DMS 273 treated with DMSO at 0.1 percent for 48 hours (cell line): Measurements from ENCODE around the gene MAPK14.
"Not testable (repeated sequence)": the region's sequence is repeated elsewhere in the genome, so short reads cannot be mapped to it uniquely, and the experiment has no call there.

Experiments used
- DNase-seq: peaks from one replicate; lab custom pipeline; 2025; lab: John Stamatoyannopoulos, UW

The MAPK14 gene

DNA sequence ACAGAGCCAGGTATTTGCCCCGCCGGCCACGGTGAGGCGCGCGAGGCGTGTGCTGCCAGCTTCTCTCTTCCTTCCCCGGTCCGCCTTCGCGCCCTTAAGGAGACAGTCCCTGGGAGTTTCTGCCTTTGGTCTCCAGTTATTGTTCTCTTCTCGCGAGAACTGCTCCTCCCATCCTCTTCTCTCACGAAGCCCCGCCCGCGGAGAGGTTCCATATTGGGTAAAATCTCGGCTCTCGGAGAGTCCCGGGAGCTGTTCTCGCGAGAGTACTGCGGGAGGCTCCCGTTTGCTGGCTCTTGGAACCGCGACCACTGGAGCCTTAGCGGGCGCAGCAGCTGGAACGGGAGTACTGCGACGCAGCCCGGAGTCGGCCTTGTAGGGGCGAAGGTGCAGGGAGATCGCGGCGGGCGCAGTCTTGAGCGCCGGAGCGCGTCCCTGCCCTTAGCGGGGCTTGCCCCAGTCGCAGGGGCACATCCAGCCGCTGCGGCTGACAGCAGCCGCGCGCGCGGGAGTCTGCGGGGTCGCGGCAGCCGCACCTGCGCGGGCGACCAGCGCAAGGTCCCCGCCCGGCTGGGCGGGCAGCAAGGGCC lies at the start of gene MAPK14:
Gene MAPK14 (plus strand): TSS at position 308 of the 587 bp plus-strand sequence. CDS start 350 bp downstream, outside the sequence.
- peak; percentile 98 for DNase-seq

DNA sequence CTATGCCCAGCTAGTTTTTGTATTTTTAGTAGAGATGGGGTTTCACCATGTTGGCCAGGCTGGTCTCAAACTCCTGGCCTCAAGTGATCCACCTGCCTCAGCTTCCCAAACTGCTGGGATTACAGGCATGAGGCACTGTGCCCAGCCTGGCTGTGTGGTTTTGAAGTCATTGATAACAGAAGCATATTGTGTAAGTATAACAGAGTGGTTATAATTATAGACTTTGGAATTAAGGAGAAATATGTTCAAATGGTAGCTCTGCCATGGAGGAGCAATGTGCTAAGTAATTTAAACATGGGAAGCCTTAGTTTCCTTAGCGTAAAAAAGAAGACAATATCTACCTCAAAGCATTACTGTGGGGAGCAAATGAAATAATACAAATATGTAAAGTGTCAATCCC lies 47.5 kb upstream of the MAPK14 start:
- DNase-seq: not testable (repeated sequence)

DNA sequence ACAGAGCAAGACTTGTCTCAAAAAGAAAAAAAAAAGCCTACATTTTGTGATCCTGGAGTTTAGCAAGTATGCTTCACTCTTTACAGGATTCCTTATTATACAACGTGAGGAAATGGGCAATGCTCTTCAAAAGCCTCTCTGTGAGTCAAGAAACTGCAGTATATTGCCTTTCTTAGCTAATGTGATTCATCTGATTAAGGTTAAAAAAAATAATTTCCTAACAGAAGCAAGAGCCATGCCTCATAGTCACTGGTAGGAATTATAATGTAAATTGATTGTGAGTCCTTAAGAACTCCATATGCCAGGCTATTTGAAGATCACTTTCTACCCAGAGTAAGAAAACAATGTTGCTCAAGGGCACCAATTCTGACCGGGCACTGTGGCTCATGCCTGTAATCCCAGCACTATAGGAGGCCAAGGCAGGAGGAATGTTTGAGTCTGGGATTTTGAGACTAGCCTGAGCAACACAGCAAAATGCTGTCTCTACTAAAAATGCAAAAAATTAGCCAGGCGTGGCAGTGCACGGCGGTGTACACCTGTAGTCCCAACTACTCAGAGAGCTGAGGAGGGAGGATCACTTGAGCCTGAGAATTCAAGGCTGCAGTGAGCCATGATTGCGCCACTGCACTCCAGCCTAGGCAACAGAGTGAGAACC lies 46.5 kb upstream of the MAPK14 start:
- DNase-seq: peak; percentile 11

DNA sequence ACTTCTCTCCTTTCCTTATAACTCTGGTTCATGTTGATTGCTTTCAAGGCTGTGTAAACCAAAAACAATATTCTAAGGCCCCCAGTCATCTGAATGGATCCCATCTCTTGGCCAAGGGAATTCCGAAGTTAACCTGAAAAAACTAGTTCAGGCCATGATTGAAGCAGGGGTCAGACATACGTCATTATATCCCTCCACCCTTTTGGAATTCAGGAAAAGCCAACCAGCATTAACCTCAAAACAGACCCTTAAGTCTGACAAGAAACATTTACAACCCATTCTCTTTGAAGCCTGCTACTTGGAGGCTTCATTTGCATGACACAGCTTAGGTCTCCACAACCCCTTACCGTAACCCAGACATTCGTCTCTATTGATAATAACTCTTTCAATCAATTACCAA lies 42.9 kb upstream of the MAPK14 start:
- DNase-seq: no peak

DNA sequence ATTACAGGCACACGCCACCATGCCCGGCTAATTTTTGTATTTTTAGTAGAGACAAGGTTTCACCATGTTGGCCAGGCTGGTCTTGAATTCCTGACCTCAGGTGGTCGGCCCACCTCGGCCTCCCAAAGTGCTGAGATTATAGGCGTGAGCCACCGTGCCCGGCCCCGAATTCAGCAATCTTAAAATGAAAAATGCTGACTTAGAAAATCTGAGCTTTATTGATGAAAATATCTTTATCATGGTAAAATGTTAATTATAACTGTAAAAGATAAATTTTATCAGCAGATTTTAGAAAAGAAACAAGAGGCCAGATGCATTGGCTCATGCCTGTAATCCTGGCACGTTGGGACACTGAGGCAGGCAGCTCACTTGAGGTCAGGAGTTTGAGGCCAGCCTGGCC lies 39.6 kb upstream of the MAPK14 start:
- DNase-seq: not testable (repeated sequence)

DNA sequence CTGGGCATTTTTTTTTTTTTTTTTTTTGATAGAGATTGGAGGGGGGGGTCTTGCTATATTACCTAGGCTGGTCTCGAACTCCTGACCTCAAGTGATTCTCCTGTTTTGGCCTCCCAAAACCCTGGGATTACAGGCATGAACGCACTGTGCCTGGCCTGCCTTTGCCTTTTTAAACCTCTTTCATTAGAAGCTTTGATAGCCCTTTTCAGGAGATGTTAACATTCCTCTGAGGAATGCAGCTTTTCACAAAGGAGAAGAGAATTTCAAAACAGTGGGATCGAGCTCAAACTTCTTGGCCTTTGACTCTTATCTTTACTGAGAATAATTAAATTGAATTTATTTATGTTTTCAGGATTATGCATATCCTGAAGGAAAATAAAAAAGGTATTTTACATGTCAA lies 34.5 kb upstream of the MAPK14 start:
- DNase-seq: no peak

DNA sequence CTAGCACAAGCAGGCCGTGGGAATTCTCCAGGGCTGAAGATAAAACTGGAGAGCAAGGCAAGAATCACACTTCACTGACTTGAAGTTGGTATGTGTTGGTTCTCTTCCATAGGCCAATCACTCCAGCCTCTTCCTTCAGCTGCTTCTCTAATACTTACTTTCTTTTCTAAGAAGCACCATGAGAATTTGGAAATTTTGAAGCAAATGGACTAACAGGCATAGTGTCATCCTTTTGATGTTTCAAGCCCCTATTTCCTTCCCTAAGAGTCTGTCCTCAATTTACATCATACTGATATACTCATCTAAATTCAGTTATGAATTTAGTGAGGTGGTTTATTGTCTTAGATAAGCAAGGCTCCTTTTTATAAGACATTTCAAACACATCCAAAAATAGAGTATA lies 27.2 kb upstream of the MAPK14 start:
- DNase-seq: no peak

DNA sequence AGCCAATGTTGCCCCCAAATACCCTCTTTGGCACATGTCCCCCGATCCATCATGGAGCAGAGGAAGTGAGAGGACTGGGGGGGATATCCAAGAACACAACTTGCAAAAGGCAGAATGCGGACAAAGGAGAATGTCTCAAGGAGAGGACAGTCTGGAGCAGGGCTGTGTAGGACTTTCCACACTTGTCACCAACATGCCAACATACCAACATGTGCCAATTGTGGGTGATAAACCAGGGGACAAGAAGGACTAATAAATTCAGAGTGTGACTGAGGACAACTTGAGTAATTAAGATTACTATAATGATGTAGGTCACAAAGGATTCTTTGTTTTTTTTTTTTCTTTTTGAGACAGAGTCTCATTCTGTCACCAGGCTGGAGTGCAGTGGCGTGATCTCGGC lies 11.9 kb upstream of the MAPK14 start:
- DNase-seq: no peak

DNA sequence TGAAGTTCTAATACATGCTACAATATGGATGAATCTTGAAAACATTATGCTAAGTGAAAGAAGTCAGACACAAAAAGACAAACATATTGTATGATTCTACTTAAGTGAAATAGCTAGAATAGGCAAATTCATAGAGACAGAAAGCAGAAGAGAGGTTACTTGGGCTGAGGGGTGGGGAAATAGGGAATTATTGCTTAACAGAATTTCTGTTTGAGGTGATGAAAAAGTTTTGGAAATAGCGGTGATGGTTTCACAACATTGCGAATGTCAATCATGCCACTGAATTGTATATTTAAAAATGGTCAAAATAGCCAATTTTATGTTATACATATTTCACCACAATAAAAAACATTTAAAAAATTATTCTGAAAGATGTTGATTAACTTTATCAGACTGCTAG lies 9.3 kb upstream of the MAPK14 start:
- DNase-seq: no peak

DNA sequence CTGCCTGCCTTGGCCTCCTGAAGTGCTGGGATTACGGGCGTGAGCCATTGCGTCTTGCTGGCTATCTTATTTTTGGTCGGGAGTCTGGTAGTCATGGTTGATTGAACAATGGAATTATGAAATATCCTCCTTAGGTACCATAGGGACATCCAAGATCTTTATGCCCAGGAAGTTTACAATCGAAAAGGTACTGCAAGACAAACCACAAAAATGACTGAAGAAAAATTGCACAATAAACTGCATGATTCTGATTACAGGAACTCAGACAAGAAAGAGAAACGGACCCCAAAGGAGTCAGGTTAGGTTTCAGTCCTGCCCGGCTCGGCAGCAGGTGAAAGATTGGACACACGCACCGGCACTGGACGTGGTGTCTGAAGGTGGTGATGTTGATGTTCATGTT lies 8.4 kb upstream of the MAPK14 start:
- DNase-seq: no peak

DNA sequence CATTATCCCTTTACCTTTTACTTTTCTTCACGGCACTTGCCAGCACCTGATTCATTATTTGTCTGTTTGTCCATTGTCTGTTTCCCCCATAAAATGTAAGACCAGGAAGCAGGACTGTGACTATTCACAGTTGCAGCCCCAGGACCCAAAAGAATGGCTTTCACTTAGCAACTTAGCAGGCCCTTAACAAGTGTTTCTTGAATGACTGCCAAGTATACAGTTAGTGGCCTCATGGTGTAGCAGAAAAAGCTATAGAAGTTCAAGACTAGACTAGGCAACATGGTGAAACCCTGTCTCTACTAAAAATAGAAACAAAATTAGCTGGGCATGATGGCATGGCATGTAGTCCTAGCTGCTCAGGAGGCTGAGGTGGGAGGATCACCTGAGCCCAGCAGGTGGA lies 7.5 kb upstream of the MAPK14 start:
- DNase-seq: no peak

DNA sequence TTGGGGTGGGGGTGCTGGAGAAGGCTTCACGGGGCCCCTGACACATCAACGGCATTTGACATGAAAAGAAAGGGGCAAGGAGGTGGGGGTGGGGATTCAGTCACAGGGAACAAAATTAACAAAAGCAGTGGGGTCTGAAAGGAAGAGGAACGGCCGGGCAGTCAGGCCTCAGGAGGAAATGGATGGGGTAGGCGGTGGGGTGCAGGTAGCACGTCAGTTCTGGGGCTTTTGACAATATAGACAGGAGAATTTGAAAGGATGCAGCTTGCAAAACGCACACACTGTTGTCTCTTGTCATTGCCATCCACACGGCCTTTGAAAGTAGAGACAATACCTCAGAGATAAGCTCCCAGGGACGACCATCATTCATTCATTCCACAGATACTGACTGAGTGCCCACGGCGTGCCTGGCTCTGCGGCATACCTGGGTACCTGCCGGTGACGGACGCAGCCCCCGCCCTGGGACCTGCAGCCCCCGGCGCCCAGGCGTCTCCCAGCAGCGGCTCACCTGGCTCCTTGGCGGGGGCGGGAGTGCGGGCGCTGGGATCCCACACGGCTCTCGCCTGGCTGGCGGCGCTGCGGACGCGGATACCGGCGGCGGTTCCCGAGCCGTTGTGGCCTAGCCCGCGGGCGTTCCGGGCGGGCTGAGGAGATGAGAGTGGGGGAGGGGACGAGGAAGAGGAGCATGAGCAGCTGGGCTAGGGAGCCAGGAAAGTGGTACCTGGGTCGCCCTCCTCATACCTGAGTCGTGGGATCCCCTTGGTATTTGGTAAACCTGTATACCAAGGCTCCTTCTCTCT lies 3.4 kb upstream of the MAPK14 start, which contains the start of gene SLC26A8:
Gene SLC26A8 (minus strand): TSS at position 646 of the 800 bp plus-strand sequence. CDS start 4,934 bp downstream, outside the sequence.
- DNase-seq: no peak

DNA sequence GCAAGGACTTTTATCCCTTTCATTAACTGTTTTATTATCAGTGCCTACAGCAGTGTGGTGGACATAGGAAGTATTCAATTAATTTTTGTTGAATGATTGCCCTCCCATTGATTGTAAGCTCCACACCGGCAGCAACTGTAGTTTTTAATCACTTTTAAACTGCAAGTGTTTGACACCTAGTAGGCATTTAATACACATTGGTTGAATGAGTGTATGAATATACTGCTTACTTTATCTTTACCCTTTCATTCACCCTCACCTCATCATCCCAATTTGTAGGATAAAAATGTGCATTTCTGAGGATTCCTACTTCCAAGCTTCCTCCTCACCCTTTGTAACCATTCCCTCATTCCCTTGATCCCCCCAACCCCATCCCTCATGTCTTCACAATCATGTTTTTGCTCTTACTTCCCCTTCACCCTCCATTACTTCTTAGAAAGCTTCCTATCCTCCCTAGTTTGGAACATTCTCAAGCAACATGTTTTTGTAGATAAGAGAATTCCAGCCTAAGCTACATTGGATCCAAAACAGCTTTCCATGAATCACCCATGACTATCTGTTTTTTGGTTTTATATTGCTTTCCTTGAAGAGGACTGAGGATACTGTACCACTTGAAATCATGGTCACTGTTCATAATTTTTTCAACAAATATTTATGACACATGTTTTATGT lies 2.2 kb upstream of the MAPK14 start:
- no peak for DNase-seq

DNA sequence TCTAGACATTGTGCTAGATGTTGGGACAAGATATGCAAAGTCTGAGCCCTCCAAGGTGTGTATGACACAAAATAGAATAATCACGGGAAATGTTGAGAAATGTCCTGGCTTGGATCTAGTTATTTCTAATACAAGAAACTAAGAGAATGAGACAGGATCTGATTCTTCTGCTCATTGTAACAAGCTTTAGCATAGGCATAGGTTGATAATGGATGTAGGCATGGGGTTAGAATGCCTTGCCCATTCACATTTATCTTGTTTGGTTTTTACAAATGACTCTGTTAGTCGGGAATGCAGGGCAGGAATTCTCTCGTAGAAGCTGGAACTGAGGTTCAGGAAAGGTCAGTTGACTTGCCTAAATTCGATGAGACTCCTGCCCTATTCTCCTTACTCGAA lies 1.7 kb upstream of the MAPK14 start:
- DNase-seq: no peak

DNA sequence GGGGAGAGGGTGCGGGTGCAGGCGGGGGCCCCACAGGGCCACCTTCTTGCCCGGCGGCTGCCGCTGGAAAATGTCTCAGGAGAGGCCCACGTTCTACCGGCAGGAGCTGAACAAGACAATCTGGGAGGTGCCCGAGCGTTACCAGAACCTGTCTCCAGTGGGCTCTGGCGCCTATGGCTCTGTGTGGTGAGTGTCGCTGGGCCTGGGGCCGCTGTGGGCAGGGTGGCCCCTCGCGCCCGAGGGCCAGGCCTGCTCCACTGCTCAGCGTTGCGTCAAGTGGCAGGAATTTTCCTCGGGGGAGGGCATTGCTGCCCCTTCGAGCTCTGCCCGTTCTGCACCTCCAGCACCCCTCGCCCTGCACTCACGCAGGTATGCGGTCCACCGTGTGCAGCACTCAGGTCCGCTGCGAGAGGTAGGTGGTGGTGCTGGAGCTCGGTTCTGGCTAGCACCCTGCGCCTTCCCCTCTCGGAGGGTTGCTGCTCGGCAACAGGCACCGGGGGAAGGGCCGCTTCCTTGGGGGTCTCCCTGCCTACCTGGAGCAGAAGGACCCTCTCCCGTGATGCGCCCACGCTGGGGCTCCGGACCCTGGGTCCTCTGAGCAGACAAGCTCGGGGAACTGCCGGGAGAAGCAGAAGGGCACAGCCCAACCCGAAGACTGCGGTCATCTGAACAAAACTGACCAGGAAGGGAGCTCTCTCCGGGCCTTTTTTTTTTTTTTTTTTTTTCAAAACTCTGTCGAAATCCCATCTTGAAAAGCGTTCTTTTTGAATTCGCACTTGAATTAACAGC lies 674 bp downstream of the MAPK14 start:
- no peak for DNase-seq

DNA sequence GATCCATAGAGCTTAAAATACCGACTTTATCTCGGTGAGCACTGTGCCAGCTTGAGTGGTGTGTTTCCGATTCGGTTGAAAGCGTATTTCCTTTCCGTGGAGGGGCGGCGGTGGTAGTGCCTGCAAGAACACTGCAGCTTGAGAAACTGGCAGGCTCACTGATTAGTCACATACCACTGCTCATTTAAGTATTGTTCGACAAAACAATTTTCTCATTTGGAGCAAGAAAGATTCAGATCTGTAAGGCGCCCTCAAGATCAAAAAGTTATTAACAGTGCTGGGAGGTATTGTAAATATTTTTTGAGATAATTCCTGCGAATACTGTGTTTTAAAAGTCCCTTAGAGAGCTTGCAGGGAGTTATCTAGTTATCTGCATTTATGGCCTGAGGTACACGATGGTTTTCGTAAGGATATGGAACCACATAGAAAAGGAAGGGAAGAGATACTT lies 1.3 kb downstream of the MAPK14 start:
- peak; percentile 42 for DNase-seq

DNA sequence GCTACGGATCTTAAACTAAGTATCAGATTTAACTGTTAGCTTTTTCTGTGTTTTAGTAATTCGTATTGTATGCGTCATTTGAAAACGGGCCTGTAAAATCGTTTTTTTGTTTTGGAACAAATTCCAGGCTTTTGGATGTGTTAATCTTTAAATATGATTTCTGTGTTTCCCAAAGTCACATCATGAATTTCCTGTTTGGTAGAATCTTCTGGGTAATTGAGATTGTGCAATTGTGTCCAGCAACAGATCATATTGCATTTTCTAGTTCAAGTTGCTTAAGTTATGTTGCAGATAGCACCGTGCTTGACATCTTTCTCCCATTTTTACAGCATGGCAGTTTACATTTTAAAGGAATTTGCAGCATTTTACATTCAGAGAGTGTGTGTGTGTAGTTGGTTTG lies 1.9 kb downstream of the MAPK14 start:
- DNase-seq: no peak

DNA sequence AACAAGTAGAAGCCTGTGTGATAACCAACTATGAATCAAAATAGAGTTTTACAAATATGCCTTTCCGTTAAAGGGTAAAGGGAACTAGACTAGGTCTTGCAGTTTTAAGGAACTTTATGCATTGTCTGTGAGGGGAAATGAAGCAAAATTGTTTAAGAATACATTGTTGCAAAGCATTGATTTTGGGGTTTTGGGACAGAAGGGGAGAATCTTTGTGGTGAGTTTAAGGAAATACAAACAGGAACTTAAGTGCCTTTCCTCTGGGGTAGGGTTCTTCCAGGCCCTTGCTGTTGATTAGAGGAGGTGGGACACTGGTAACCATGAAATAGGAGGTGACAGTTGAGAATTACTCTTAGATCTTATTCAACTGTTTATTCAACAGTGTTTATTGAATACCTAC lies 4.7 kb downstream of the MAPK14 start:
- DNase-seq: no peak

DNA sequence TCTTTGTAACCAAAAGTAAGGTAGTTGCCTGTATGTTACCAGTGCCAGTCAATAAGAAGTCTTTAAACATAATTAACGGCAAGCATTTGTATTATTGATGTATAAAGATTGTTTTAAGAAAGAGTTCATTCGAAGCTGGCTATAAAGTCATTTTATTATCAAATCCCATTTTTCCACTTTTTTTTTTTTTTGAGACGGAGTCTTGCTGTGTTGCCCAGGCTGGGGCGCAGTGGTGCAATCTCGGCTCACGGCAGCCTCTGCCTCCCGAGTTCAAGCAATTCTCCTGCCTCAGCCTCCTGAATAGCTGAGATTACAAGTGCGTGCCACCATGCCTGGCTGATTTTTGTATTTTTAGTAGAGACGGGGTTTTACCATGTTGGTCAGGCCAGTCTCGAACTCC lies 5.5 kb downstream of the MAPK14 start:
- not testable (repeated sequence) for DNase-seq

DNA sequence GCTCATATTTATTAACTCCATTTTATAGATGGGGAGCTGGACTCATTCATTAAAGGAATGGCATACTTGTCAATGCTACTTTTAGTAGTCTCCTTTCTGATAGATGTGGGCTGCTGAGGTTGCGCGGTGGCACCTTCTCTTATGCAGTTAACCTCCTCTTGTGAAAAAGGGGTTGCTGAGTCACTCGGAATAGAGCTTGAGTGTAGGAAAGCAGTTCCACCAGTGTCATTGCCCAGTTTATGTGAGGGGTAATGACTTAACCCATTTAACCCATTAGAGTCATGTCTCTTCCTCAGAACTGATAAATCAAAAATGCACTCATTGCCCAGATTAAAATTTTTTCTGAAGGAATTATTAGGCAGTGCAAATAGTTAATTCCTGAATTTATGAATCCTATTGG lies 6.3 kb downstream of the MAPK14 start:
- no peak for DNase-seq

DNA sequence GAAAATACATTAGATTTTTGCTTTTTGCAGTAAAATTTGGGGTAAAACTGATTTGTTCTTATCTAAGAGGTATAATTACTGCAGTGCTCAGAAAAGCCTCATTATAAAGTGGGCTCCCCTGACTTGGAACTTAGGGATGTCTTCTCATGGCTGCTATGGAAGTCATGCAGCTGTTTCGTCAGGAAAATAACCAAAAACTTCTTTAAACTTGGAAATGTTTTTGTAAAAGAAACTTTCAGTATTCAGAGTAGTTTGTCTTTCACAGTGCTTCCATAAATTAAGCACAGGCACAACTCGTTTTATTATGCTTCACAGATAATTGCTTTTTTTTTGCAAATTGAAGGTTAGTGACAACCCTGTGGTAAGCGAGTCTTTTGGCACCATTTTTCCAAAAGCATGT lies 6.8 kb downstream of the MAPK14 start:
- DNase-seq: no peak

DNA sequence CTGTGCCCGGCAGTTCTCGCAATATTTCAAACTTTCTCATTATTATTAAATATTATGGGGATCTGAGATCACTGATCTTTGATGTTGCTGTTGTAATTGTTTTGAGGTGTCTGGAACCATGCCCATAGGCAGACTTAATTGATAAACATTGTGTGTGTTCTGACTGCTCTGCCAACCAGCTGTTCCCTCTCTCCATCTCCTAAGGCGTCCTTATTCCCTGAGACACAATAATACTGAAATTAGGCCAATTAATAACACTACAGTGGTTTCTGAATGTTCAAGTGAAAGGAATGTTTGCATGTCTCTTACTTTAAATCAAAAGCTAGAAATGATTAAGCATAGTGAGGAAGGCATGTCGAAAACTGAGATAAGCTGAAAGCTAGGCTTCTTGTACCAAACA lies 7.6 kb downstream of the MAPK14 start:
- no peak for DNase-seq
